GM21367 (cell line): ENCODE results near the gene PBX3.

Source experiments
- ATAC-seq: cut with Tn5 transposase; IDR thresholded peaks from one replicate; pipeline ENCODE4 v1.9.1; 2021; ENCODE audit not compliant: unreplicated experiment

PBX3 gene

DNA sequence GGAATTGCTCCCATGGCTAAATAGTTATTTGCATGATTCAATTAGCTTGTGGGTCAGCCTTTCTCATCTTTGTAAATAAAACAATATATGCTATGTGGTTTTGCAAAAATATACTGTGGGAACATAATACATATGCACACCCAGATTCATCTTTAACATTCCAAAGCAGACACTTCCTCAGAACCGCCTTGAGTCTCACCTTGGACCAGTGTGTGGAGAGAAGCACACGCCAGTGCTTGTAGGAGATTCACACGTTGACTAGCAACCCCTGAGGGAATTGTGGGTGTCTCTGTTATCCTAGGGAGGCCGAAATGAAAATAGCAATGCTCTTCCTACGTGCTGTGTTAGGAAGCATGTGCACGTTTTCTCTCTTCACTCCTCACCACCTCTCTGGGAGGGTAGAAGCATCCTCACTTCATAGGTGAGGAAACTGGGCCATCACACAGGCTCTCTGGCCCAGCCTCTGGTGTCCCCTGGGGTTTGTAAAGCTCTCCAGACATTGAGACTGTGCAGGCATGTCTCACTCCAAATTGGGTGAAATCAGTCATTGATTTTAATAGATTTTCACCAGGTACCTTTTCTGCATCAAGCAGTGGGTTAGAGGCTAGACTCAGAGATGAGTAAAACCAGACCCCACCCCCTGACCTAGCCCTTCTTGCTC lies 221.7 kb downstream of the PBX3 start:
- no peak for ATAC-seq

- no peak for ATAC-seq
Observed at GRCh38 chr9:125969462-125969861, 222.3 kb downstream of the PBX3 start.

DNA sequence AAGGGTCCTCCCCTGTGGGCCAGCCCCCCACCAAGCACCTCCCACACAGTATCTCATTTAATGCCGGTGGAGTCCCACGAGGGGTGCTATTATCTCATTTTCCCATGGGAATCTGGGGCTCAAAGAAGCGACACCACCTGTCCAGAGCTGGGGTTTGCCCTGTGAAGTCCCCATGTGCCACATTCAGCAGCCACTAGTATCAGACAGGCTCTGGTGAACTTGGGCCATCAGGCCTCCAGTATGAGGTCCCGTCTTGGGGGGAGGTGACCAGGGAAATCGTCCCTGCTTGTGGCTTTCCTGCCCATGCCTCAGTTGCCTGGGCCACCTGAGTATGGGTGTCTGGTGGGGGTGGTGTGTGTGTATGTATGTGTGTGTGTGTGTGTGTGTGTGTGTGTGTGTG lies 222.7 kb downstream of the PBX3 start:
- no peak for ATAC-seq

DNA sequence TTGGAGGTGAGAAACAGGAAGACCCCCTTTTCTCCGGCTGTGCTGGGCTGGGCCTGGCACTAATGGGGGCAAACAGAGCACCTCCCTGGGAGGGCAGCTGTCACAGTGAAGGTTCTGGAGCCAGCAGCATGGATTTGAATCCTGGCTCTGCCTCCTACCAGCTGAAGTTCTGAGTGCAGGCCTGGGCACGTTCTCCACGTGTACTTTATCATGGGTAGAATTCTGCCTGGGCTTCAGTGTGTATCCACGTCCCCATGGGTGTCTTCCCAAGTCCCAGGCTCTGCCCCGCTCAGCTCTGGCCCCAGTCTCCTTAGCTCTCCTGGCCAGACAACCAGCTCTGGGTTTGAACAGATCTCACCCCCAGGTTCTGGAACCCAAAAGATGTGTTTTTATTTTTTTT lies 223.2 kb downstream of the PBX3 start:
- no peak for ATAC-seq

- no peak for ATAC-seq
Observed at GRCh38 chr9:125971050-125971449, 223.9 kb downstream of the PBX3 start.

GRCh38 chr9:125972012-125972729 lies 225.0 kb downstream of the PBX3 start:
- ATAC-seq: no peak

DNA sequence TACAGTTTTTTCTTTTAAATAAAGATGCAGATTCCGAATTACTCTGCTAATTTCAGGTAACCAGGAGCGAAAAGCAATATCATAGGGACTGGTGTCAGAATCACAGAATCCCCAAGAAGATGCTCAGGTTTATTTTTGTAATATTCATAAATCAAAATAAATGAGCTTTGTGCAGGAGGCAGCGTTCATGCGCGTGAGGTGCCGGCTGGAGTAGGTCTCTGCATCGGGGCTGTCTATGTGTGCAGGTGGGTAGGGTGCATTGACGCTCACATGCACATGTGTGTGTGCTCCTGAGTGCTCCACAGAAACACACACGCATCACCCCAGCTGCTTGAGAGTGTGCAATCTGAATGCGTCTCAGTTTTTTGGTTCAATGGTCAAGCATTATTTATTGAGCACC lies 226.4 kb downstream of the PBX3 start:
- no peak for ATAC-seq

DNA sequence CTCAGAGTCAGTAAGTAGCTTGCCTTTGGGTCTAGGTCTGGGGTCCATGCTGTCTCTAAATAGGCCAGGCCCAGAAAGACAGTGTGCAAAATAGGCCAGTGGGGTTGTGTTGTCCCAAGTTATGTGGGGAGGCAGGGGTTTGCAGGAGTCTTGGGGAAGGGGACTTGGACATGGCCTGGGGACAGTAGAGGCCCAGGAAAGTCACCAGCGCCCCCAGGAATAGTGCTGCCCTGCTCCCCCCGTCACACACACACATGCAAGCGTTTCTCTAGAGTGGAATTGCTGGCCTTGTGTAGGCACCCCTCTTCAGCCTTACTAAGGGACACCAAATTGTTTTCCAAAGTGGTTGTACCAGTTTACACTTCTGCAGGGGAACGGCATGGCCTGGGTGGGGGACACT lies 227.5 kb downstream of the PBX3 start:
- ATAC-seq: no peak

- ATAC-seq: no peak
Observed at GRCh38 chr9:125977223-125977622, 230.1 kb downstream of the PBX3 start.

DNA sequence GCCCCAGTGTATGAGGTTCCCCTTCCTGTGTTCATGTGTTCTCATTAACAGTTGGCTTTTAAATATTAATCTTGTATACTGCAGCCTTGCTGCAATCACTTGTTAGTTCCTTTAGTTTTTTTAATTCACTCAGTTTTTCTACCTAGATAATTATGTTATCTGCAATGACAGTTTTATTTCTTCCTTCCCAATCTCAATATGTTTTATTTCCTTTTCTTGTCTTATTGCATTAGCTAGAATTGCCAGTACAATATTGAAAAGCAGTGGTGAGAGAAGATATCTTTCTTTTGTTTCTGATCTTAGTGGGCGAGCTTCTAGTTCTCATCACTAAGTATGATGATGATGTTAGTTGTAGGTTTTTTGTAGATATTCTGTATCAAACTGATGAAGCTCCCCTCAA lies 232.2 kb downstream of the PBX3 start:
- no peak for ATAC-seq

- no peak for ATAC-seq
Observed at GRCh38 chr9:125982798-125983406, 235.7 kb downstream of the PBX3 start.

DNA sequence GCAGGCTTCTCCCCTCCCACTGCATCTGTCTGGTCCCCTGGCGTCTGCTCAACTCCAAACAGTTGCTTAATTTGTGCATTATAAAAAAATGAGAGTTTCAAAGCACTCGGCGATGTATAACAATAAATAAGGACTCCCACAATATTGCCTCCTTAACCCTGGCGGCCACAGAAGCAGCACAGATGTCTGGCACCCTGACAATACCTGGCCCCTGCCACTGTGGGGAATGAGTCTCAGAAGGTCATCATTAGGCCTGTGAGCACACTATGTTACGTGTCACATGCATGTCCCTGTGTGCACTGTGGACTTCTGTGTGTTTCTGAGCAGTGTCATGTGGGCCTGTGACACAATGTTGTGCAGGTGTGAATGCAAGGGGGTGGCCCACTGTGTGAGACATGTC lies 236.5 kb downstream of the PBX3 start:
- no peak for ATAC-seq

DNA sequence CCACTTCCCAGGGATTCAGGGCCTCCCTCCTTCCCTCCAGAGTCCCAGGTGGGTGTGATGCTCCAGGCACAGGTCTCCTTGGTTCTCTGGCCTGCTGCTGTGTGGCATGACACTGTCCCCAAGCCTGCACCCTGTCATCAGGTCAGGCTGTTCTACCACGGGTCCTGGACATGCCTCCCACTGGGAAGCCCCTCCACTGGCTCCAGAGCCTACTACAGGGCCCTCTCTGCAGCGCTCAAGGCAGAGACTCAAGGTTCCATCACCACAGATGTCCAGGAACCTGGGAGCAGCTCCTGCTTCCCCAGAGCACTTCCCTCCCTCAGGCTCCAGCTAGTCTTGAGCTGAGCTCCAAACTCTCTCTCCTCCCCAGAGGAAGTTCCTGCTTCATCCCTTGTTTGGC lies 237.3 kb downstream of the PBX3 start:
- no peak for ATAC-seq

GRCh38 chr9:125985142-125985997 lies 238.2 kb downstream of the PBX3 start:
- no peak for ATAC-seq

DNA sequence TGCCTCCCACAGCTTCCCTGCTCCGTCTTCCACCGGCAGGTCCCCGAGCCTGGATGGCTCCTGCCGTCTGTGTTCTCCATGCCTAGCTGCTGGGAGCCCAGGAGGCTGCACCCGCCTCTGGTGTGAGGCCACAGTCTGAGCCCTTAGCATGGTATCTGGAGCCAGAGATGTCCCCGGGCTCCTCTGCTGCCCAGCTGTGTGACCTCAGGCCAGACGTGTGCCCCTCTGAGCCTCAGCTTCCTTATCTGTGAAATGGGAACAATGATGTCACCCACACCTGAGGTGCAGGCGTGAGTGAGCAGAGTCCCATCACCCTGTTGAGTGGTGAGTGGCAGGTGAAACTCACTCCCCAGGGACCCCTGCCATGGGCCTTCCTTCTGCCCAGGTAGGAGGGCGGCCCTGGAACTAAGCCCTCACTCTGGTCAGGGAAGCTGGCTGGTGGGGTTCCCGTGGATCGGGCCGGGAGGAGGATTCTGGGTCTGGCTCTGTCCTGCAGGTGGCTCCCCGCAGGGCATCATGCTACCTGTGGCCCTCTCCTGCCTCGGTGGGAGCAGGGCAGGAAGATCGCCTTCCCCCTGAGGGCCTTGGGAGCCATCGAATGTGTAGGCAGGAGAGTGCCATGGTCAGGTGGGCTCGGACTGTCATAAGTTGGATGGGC lies 239.0 kb downstream of the PBX3 start:
- no peak for ATAC-seq

GRCh38 chr9:125986966-125987365 lies 239.8 kb downstream of the PBX3 start:
- ATAC-seq: no peak

DNA sequence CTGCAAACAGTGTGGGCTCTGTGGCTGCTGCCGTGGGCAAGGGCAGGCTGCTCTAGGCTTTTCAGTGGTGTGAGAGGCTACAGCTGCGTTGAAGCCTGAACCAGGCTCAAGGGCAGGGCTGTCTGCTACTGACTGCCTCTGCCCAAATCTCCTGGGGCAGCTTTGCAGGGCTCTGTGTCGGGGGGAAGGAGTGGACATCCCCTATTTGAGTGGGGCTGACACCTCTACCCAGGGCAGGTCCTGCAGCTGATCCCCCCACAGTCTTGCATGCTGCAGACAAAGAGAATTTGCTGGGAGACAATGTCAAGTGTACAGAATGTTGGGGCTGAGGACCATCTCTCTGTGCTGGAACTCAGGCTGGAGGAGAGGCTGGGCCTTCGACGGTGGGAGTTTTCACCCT lies 240.2 kb downstream of the PBX3 start:
- no peak for ATAC-seq

- no peak for ATAC-seq
Observed at GRCh38 chr9:125988479-125989050, 241.4 kb downstream of the PBX3 start.

GRCh38 chr9:125989090-125989501 lies 241.9 kb downstream of the PBX3 start:
- no peak for ATAC-seq

DNA sequence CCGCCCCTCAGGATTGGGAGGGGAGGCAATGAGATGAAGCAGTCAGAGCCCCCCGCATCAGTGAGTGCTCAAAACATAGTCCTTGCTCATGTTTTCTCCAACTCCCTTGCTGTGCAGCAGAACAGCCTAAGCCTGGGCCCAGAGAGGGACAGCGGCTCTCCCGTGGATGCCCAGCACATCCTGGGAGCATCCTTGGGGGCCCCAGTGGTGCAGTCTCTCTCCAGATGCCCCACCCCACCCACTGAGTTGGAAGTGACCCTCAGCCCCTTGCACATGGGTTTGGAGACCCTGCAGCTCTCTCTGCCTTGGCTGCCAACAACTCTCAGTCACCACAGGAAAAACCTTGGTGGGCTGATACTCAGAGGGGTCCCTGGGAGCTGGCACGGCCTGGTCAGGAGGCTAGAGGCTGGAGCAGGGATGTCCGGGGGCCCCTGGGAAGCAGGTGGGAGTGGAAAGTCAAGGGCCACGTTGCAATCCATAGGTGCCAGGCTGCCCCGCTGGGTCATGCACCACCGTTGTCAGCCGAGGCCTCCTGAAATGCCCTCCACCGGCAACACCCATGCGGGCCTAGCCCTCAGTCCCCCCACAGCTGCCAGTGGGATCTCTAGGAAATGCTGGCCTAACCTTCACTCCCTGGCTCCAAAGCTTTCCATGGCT lies 242.5 kb downstream of the PBX3 start:
- no peak for ATAC-seq
